ENCODE data around the gene ZNF841. TPM values are rescaled to one million over a fixed set of nuclear protein-coding genes. Genes with fewer than 3 reads are reported as not detected.

The ZNF841 gene
- total and polyA plus RNA-seq, 2 of the 13 experiments (the other 11 are each of a cell fraction or from before 2014, with no cell fraction given) = 6.2 to 14.2 TPM

- TF ChIP-seq U2AF1 (optimal IDR thresholded peaks at IDR 0.05; ENCODE audit: low read depth, low read length) (no peak), ZNF296 (CRISPR knock-in tag; conservative IDR thresholded peaks at IDR 0.05) (no peak), TERF1 (CRISPR knock-in tag; IDR thresholded peaks at IDR 0.05) (no peak), MEF2D (CRISPR knock-in tag; IDR thresholded peaks at IDR 0.05) (no peak), AKNA (CRISPR knock-in tag; IDR thresholded peaks at IDR 0.05; ENCODE audit: borderline replicate concordance) (no peak), PBX3 (CRISPR knock-in tag; IDR thresholded peaks at IDR 0.05; ENCODE audit: borderline replicate concordance) (no peak), PHF20 (CRISPR knock-in tag; IDR thresholded peaks at IDR 0.05) (peak; percentile 80), SKI (IDR thresholded peaks at IDR 0.05; ENCODE audit: partially characterized antibody) (no peak), ERF (CRISPR knock-in tag; IDR thresholded peaks at IDR 0.05) (0 out of 2 replicates have a peak, but pooled peaks have one; percentile 36), ZNF350 (CRISPR knock-in tag; IDR thresholded peaks at IDR 0.05; ENCODE audit: borderline replicate concordance, low read depth) (peak; percentile 34; the same call in 1 of the 2 replicates), AHR (CRISPR knock-in tag; IDR thresholded peaks at IDR 0.05) (no peak), MED13 (CRISPR knock-in tag; IDR thresholded peaks at IDR 0.05) (0 out of 2 replicates have a peak, but pooled peaks have one; percentile 39), NR3C1 (CRISPR knock-in tag; IDR thresholded peaks at IDR 0.05) (no peak), HNF1B (CRISPR knock-in tag; IDR thresholded peaks at IDR 0.05) (peak; percentile 74), MTA1 (CRISPR knock-in tag; IDR thresholded peaks at IDR 0.05; ENCODE audit: borderline replicate concordance) (no peak), KLF9 (CRISPR knock-in tag; IDR thresholded peaks at IDR 0.05; ENCODE audit: low read depth) (no peak), ZBTB43 (CRISPR knock-in tag; conservative IDR thresholded peaks at IDR 0.05) (no peak)
These were observed at the start of gene ZNF841 (continued) for GRCh38 chr19:52095172-52096014.

Data from HepG2 (cell line).